GM18520 (cell line): ENCODE results near the gene NAGS.
"Not testable (repeated sequence)": the region's sequence is repeated elsewhere in the genome, so short reads cannot be mapped to it uniquely, and the experiment has no call there.

ENCODE experiments used
- ATAC-seq: cut with Tn5 transposase; IDR thresholded peaks from one replicate; pipeline ENCODE4 v1.9.1; 2021; ENCODE audit not compliant: unreplicated experiment

Gene NAGS

GRCh38 chr17:44039829-44040635 lies 35.6 kb downstream of the NAGS start:
- no peak for ATAC-seq

- ATAC-seq, result no peak
Observed at GRCh38 chr17:44043272-44043696, 38.9 kb downstream of the NAGS start.

- ATAC-seq, result no peak
Observed at GRCh38 chr17:44044071-44044470, 39.6 kb downstream of the NAGS start.

- no peak for ATAC-seq
Observed at GRCh38 chr17:44045486-44045885, 41.1 kb downstream of the NAGS start.

- ATAC-seq, result not testable (repeated sequence)
Observed at GRCh38 chr17:44046893-44047292, 42.5 kb downstream of the NAGS start.

GRCh38 chr17:44049294-44050060 lies 45.1 kb downstream of the NAGS start:
- ATAC-seq, result no peak

- ATAC-seq, result no peak
Observed at GRCh38 chr17:44053125-44053872, 48.9 kb downstream of the NAGS start.
